RPMI7951 (cell line): ENCODE results near the gene CAV1. TPM values are rescaled to one million over a fixed set of nuclear protein-coding genes. Genes with fewer than 3 reads are reported as not detected.
A peak's percentile ranks its signal among the peaks of the same experiment; 100 is the strongest.

Source experiments
- DNase-seq: peaks from one replicate; pipeline ENCODE4 v3.0.0-alpha.2; 2012; ENCODE audit warnings: low read depth
- total RNA-seq: library from RNA; depleted of rRNA; stranded (reverse); fragments of >200 nt; shearing (Covaris generic); gene quantifications from 2 replicates; pipeline ENCODE4 v1.2.3, GENCODE V29; 2014

Gene CAV1
- total RNA-seq, 1 experiment from 2014 or later: 313 TPM

DNA sequence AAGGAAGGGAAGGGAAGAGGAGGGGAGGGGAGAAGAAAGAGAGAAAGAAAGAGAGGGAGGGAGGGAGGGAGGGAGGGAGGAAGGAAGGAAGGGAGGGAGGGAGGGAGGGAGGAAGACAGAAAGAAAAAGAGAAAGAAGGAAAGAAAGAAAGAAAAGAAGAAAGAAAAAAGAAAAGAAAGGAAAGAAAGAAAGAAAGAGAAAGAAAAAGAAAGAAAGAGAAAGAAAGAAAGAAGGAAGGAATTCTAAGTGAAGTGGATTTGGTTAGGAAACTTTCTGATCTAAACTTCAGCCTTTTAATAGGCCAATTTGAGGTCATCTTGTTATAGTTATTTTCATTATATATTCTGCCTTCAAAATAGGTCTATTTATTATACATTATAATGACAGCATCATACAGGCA, 21.0 kb upstream of the CAV1 start:
- DNase-seq: no peak

DNA sequence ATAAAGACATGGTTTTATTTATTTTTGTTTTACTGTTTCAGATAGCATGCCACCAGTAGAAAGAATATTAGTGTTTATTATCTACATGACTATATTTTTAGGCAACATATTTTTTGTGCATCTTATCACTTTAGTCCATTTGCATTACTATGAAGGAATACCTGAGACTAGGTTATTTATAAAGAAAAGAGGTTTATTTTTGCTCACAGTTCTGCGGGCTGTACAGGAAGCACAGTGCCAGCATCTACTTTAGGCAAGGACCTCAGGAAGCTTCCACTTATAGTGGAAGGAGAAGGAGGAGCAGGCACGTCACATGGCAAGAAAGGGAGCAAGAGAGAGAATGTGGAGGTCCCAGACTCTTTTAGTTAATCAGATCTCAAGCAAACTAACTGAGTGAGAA, 19.6 kb upstream of the CAV1 start:
- no peak for DNase-seq

DNA sequence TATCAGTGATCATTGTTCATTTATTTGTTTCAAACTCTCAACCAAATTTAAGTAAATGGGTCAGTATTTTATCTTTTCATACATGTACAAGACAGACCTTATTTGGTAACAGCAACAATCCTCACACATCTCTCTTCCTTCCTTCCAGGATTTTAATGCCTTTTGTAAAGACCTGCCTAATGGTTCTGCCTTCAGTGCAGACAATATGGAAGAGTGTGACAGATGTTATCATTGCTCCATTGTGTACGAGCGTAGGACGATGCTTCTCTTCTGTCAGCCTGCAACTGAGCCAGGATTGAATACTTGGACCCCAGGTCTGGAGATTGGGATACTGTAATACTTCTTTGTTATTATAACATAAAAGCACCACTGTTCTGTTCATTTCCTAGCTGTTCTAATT, 19.0 kb upstream of the CAV1 start:
- no peak for DNase-seq

DNA sequence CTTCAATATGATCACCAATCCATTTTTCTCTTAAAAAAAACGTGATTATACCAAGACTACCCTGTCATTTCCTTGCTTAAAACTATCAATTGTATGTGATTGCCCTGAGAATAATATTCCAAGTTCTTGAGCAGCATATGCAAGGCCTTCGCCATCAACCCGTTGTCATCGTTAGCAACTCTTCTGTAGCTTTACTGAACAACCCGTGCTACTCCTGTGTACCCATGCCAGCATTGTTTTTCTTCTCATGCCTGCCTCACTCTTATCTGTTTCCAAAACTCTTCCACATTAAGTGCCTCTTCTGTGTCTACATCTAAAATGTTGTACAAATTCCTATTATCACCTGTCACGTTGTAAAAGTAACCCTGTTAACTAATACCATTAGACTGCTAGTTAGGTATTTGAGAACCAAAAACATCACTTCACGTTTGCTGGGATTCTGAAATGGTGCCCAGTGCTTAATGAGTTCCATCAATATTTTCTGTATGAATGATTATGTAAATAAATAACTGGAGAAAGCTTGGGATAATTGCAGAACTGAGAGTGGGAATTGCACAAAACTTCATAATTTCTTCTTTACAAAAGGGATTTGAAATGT, 14.8 kb upstream of the CAV1 start:
- DNase-seq: no peak

DNA sequence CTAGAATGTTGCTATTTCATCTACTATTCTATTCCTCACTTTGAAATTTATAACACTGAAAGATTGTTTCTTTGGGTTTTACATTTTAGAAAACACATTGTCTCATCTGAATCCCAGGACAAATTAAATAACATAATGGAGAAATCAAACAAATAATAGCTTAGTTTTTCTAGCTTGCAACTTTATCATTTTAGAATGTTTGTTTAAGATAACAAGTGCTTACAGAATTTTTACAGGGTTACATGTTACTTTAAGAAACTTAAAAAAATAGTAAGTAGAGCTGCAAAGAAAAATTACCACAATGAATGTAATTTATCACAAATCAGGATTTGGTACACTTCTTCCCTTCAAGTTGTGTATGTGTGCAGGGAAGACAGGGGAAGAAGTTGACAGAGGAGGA, 14.0 kb upstream of the CAV1 start:
- DNase-seq: no peak

- DNase-seq: peak; percentile 91
These were observed 13.0 kb upstream of the CAV1 start for GRCh38 chr7:116511552-116512519.

GRCh38 chr7:116512520-116513188, 12.2 kb upstream of the CAV1 start:
- peak; percentile 75 for DNase-seq

- DNase-seq: no peak
These were observed 9.3 kb upstream of the CAV1 start for GRCh38 chr7:116515584-116515983.

- no peak for DNase-seq
These were observed 8.5 kb upstream of the CAV1 start for GRCh38 chr7:116516324-116516723.

- no peak for DNase-seq
These were observed 7.2 kb upstream of the CAV1 start for GRCh38 chr7:116517626-116518025.

DNA sequence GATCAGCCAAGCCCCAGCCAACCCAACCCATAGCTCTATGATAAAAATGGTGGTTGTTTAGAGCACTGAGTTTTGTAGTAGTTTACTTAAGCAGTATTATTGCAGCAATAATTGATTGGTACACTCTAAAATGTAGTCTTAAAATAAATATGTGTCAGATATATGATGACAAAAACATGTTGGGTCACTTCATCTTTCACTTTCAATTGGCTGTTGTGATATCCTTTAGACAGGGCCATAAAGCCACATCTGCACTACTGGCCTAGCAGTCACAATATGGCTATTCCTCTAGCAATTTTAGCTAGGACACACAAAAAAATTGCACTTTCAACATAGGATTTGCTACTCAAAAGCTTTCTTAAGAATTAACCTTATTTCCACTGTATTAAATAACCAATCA, 5.9 kb upstream of the CAV1 start:
- DNase-seq: no peak

- no peak for DNase-seq
These were observed 3.7 kb upstream of the CAV1 start for GRCh38 chr7:116521046-116521664.

GRCh38 chr7:116522247-116522646, 2.6 kb upstream of the CAV1 start:
- peak; percentile 88 for DNase-seq

GRCh38 chr7:116524221-116524608, 621 bp upstream of the CAV1 start:
- DNase-seq: no peak

DNA sequence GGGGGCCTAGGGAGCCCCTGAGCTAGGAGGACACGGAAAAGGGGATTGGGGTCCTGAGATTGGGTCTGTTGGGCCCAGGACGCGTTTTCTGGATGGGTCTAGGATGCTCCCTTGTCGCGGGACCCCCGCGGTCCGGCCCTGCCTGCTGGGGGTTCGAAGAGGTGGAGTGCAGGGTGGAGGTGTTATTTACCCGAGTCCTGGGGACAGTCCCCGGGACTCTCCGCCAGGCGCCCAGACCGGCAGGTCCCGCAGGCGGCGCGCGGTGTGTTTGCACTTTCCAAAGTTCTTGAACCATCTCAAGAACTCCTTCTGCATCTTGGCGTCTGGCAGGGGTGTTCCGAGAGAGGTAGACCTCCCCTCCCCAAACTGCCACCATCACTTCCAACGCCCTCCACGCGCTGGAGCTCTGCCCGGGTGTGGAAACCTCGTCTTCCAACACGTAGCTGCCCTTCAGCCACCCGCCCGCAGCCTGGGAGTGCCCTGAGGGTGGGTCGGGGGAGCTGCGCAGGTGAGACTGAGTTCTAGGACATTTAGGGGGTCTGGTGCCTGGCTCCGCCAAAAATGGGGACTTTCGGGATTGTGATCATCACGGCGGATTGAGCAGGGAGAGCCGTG, 569 bp downstream of the CAV1 start:
- peak; percentile 25 for DNase-seq

GRCh38 chr7:116525913-116526861, 1.4 kb downstream of the CAV1 start:
- peak; percentile 88 for DNase-seq

DNA sequence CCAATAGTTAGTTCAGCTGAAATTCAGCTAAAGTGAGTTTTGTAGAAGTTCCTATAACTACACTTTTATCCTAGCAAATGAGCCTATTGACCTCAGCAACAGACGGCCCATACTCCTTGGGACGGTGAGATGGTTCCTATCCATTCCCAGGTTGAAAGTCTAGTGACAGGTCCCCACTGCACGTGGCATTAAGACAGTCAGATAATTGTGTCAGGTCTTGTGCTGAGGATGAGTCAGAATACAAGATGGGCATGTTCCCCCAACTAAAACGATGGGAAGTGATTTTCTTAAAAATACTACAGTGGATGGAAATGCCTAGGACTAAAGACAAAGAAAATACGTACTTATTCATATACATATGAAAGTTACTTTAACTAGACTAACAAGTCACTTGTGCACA, 2.1 kb downstream of the CAV1 start:
- DNase-seq: peak; percentile 44

GRCh38 chr7:116527521-116527920, 2.7 kb downstream of the CAV1 start:
- DNase-seq: peak; percentile 36

DNA sequence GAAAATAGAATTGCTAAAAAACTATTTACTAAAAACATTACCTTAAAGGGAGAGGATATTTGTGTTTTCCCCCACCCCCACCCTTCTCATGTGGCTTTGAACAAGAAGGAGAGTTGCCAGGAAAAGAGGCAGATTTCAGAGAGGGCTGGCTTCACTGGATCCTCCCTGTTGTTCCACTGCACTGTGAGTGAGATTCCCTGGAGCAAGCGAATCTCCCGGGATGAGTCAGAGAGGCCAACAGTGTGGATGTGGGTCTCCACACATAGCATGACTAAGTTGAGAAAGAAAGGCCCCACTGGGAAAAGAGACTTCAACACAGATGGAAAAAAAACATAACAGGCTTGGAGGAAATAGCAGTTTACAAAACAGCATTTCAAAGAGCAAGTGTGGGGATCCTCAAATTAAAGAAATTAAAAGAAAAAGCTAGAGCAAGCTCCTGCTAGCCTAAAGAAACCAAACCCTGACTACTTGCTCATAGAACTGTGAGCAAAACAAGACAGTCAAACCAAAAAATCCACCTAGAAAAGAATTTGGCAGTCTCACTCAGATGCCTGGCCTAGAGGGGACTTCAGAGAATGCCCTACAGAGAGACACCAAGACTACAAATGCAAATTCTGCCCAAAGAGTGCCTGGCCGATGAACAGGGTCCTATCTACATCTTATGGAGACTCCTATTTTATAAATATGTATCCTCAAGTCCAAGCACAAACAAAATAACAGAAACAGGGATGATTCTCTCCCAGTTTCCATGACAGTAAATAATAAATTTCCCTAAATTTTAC, 3.4 kb downstream of the CAV1 start:
- peak; percentile 99 for DNase-seq

DNA sequence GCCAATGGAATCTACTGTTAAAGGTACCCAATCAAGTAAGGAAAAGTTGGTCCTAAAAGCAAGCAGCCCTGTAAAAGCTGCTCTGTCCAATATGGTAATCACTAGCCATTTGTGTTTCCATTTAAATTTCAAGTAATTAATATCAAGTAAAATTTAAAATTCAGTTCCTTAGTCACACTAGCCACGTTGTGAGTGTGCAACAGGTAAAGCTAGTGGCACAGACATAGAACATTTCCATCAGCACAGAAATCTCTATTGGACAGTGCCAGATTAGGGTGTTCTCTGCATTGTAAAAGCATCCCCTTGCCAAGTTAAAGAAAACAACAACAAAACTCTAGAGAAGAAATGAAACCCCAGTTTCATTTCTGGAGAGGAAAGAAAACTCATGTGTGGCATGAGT, 4.4 kb downstream of the CAV1 start:
- DNase-seq: no peak
